ENCODE results near the gene TBC1D22A. TPM values are rescaled to one million over a fixed set of nuclear protein-coding genes. Genes with fewer than 3 reads are reported as not detected.
A peak's percentile ranks its signal among the peaks of the same experiment; 100 is the strongest.

TBC1D22A gene
- total and polyA plus RNA-seq, 8 donors, result 12.0 to 17.6 (median 15.3) TPM

DNA sequence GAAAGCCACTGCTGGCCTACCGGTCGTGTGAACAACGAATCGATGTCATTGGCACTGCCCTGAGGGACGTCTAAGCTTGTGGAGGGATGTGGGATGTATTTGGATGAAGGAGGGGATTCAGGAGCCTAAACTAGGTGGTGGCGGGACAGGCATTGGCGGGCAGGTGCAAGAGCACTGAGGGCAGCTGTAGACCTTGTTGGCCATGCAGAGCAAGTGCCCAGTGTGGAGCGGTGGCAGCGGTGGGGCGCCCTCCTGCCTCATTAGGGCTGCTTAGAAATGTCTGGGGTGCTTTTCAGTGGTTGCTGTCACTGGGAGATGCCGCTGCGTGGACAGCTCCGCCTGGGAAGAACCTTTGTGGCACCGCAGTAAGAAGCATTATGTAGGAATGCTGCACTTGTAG lies 220.2 kb downstream of the TBC1D22A start:
- Histone ChIP-seq H3K27me3 (no peaks in the 10 kb centered on the region), H3K9me3 (no peaks in the 10 kb centered on the region), H3K4me1 (peaks cover 0 to 5% (median 0%) of the 10 kb centered on the region in 3 donors), H3K36me3 (no peaks in the 10 kb centered on the region), H3K4me3 (no peak overlapping the region), H3K27ac (no peak overlapping the region)
- TF ChIP-seq CTCF (IDR thresholded peaks at IDR 0.05), result no peak
- no peak for DNase-seq
- no peak for FAIRE-seq
- intact Hi-C loops (cut with DNase I), result no loop called here
- no peak for ATAC-seq
- 95 to 97% methylated on average over 14 of the region's 14 CpGs for WGBS, 2 donors

GRCh38 chr22:46983046-46983445 lies 220.6 kb downstream of the TBC1D22A start:
- H3K27ac ChIP-seq, result no peak overlapping the region
- WGBS, 2 donors, result 94 to 96% methylated on average over 4 of the region's 4 CpGs
- H3K27me3 ChIP-seq, result no peaks in the 10 kb centered on the region
- no peak for DNase-seq
- H3K36me3 ChIP-seq, result no peaks in the 10 kb centered on the region
- TF ChIP-seq CTCF (IDR thresholded peaks at IDR 0.05), result no peak
- ATAC-seq, result no peak
- no peak for FAIRE-seq
- intact Hi-C loops (cut with DNase I), result no loop called here
- no peak overlapping the region for H3K4me3 ChIP-seq
- H3K9me3 ChIP-seq, result no peaks in the 10 kb centered on the region
- H3K4me1 ChIP-seq, result peaks cover 0 to 5% (median 0%) of the 10 kb centered on the region in 3 donors

DNA sequence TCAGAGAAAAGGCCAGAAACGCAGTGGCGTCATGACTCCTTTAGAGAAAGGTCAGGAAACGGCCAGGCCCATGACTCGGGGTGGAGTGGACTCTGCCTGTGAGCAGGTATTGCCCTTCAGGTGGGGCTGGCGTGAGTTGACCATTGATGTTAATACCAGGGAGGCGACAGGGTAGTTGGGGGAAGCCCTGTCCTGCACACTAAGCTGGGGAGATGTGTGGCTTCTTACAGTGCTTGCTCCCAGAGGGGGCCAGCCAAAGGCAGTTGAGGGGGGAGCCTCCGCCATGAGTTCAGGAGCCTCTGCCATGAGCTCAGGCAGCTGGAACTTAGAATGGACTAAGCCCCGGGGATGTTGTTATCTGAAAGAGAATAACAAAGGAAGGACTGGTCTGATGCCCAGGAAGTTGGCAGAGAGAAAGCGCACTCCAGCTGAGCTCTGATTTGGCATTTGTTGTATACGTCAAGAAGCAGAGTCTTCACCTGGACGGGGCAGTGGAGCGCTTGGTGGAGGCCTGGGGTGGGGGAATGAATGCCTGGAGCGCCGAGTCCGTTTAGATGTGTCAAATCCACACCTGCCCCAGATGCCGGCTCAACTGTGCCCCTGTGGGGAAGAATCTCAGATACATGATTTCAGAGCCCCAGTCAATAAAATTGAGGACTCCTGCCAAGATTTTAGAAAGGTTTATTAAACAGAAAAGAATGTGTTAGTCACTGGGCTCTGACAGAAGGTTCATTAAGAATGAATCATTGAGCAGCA lies 222.5 kb downstream of the TBC1D22A start:
- ATAC-seq (peak; percentile 65 to 83 (median 81)), DNase-seq (peak in 3 of 6 donors; percentile 35 to 59 (median 53)), FAIRE-seq (no peak)
- Histone ChIP-seq H3K36me3 (no peaks in the 10 kb centered on the region), H3K9me3 (no peaks in the 10 kb centered on the region), H3K4me3 (no peak overlapping the region), H3K27ac (peak overlapping the region; percentile 32 to 74 (median 66)), H3K27me3 (no peaks in the 10 kb centered on the region), H3K4me1 (peaks cover 0 to 5% (median 0%) of the 10 kb centered on the region in 3 donors)
- intact Hi-C loops (cut with DNase I), result no loop called here
- no peak for TF ChIP-seq CTCF (IDR thresholded peaks at IDR 0.05)
- WGBS, 2 donors, result 67% methylated on average over 16 of the region's 16 CpGs

- H3K4me1 ChIP-seq, result peaks cover 0 to 5% (median 0%) of the 10 kb centered on the region in 3 donors
- peak overlapping the region in 2 of 4 donors; percentile 73 to 74 for H3K27ac ChIP-seq
- H3K27me3 ChIP-seq, result no peaks in the 10 kb centered on the region
- H3K4me3 ChIP-seq, result no peak overlapping the region
- peak; percentile 18 to 45 (median 36) for ATAC-seq
- WGBS, 2 donors, result 78 to 83% methylated on average over 8 of the region's 8 CpGs
- H3K9me3 ChIP-seq, result no peaks in the 10 kb centered on the region
- H3K36me3 ChIP-seq, result no peaks in the 10 kb centered on the region
- DNase-seq, result no peak
- no peak for TF ChIP-seq CTCF (IDR thresholded peaks at IDR 0.05)
- intact Hi-C loops (cut with DNase I), result no loop called here
- no peak for FAIRE-seq
Observed at GRCh38 chr22:46985507-46985882, 223.0 kb downstream of the TBC1D22A start.

DNA sequence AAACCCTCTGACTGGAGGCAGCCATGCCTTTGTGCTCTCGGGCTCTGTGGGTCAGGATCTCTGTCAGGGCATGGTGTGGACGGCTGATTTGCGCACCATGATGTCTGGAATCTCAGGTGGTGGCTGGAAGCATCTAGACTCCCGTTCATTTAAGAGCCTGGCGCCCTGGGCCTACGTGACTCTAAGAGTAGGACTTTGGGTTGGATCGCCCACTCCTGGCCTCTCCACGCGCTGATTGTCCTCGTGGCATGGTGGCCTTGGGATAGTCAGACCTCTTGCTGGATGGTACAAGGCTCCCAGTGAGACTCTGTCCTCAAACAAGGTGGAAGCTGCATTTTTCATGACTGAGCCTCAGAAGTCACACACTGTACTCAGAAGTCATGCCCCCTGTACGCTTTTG lies 224.3 kb downstream of the TBC1D22A start:
- intact Hi-C loops (cut with DNase I), result no loop called here
- H3K9me3 ChIP-seq, result no peaks in the 10 kb centered on the region
- FAIRE-seq (no peak), ATAC-seq (no peak), DNase-seq (no peak)
- no peak for TF ChIP-seq CTCF (IDR thresholded peaks at IDR 0.05)
- H3K27ac ChIP-seq, result no peak overlapping the region
- no peaks in the 10 kb centered on the region for H3K27me3 ChIP-seq
- WGBS, 2 donors, result 96 to 98% methylated on average over 11 of the region's 11 CpGs
- no peaks in the 10 kb centered on the region for H3K36me3 ChIP-seq
- H3K4me3 ChIP-seq, result no peak overlapping the region
- peaks cover 0 to 5% (median 0%) of the 10 kb centered on the region in 3 donors for H3K4me1 ChIP-seq
